SU-DHL-6 (cell line): Measurements from ENCODE around the gene PPP2R2B.

ENCODE experiments used
- H2AFZ ChIP-seq: fragments of 200-600 bp; sonication (generic); 2 replicates; pipeline ENCODE4 v1.6.1; 2014; ENCODE audit warnings: low read depth, mild to moderate bottlenecking, moderate library complexity, mixed read lengths, antibody characterized with exemption, low read length; ENCODE audit not compliant: severe bottlenecking
- H3F3A ChIP-seq: fragments of 200-600 bp; shearing (Covaris generic); 2 replicates; pipeline ENCODE4 v1.6.0; 2016; ENCODE audit warnings: antibody characterized with exemption, mild to moderate bottlenecking; ENCODE audit not compliant: insufficient read depth
- H3K27ac ChIP-seq: fragments of 200-600 bp; sonication (generic); 2 replicates; pipeline ENCODE4 v1.5.1; 2016; ENCODE audit warnings: low read depth, mild to moderate bottlenecking, low read length, moderate library complexity, mixed read lengths
- H3K27me3 ChIP-seq: fragments of 200-600 bp; sonication (generic), shearing (Covaris generic); 2 replicates; pipeline ENCODE4 v1.6.0; 2014; ENCODE audit warnings: mild to moderate bottlenecking, low read length
- H3K36me3 ChIP-seq: fragments of 200-600 bp; sonication (generic); 2 replicates; pipeline ENCODE4 v1.6.1; 2014; ENCODE audit warnings: mild to moderate bottlenecking, low read length, mixed read lengths
- H3K4me2 ChIP-seq: fragments of 300-600, 200-600 bp; shearing (Covaris generic), sonication (generic); 2 replicates; pipeline ENCODE4 v1.6.0; 2014; ENCODE audit warnings: low read length, low read depth, mild to moderate bottlenecking; ENCODE audit not compliant: poor library complexity, severe bottlenecking
- H3K4me3 ChIP-seq: fragments of 200-600 bp; sonication (generic); 2 replicates; pipeline ENCODE4 v1.5.1; 2014; ENCODE audit warnings: antibody characterized with exemption, low read length, mild to moderate bottlenecking, mixed read lengths; ENCODE audit not compliant: insufficient read depth, poor library complexity, severe bottlenecking
- H3K79me2 ChIP-seq: fragments of 200-600 bp; sonication (generic); 2 replicates; pipeline ENCODE4 v1.6.1; 2014; ENCODE audit warnings: mild to moderate bottlenecking, low read length, moderate library complexity; ENCODE audit not compliant: insufficient read depth
- H3K9ac ChIP-seq: fragments of 200-600 bp; sonication (generic); 2 replicates; pipeline ENCODE4 v1.7.0; 2014; ENCODE audit warnings: mild to moderate bottlenecking, low read length
- H3K9me2 ChIP-seq: fragments of 200-600 bp; sonication (generic); replicated peaks from 2 replicates; pipeline ENCODE4 v1.6.1; 2014; ENCODE audit warnings: low read length; ENCODE audit not compliant: insufficient read depth
- H3K9me3 ChIP-seq: fragments of 200-600 bp; sonication (generic); 2 replicates; pipeline ENCODE4 v1.6.1; 2014; ENCODE audit warnings: low read length, mixed read lengths; ENCODE audit not compliant: insufficient read depth
- H4K20me1 ChIP-seq: fragments of 200-600 bp; sonication (generic); 2 replicates; pipeline ENCODE4 v1.6.1; 2014; ENCODE audit warnings: low read depth, mild to moderate bottlenecking, antibody characterized with exemption, low read length, moderate library complexity, mixed read lengths
- CTCF ChIP-seq: fragments of 200-600 bp; sonication (generic); IDR thresholded peaks from one replicate; pipeline ENCODE4 v1.5.1; 2017; ENCODE audit warnings: antibody characterized with exemption, mild to moderate bottlenecking, low read length, moderate library complexity; ENCODE audit not compliant: insufficient read depth, poor library complexity, severe bottlenecking
- EZH2phosphoT487 ChIP-seq: fragments of 200-600 bp; sonication (generic), shearing (Covaris generic); conservative IDR thresholded peaks from 2 replicates; pipeline ENCODE4 v1.6.1; 2018; ENCODE audit warnings: mild to moderate bottlenecking, antibody characterized with exemption, low read length, moderate library complexity, mixed read lengths

The PPP2R2B gene

GRCh38 chr5:146669656-146670055, 208.9 kb downstream of the PPP2R2B start:
- Histone ChIP-seq H3F3A (no peaks in the 10 kb centered on the region), H2AFZ (no peak overlapping the region), H3K9me3 (no peaks in the 10 kb centered on the region), H3K36me3 (no peaks in the 10 kb centered on the region), H3K27me3 (no peaks in the 10 kb centered on the region), H3K9ac (no peak overlapping the region), H3K9me2 (no peaks in the 10 kb centered on the region), H4K20me1 (no peaks in the 10 kb centered on the region), H3K4me3 (no peak overlapping the region), H3K27ac (no peak overlapping the region), H3K4me2 (no peak overlapping the region), H3K79me2 (no peaks in the 10 kb centered on the region)
- no peak for TF ChIP-seq CTCF
- TF ChIP-seq EZH2phosphoT487, result no peak

GRCh38 chr5:146667633-146668272, 210.8 kb downstream of the PPP2R2B start:
- Histone ChIP-seq H4K20me1 (no peaks in the 10 kb centered on the region), H3K4me3 (no peak overlapping the region), H3K27ac (no peak overlapping the region), H3K36me3 (no peaks in the 10 kb centered on the region), H3K4me2 (no peak overlapping the region), H3K79me2 (no peaks in the 10 kb centered on the region), H3K9ac (no peak overlapping the region), H3F3A (no peaks in the 10 kb centered on the region), H3K27me3 (no peaks in the 10 kb centered on the region), H3K9me2 (no peaks in the 10 kb centered on the region), H2AFZ (no peak overlapping the region), H3K9me3 (no peaks in the 10 kb centered on the region)
- TF ChIP-seq EZH2phosphoT487, result no peak
- TF ChIP-seq CTCF, result no peak

GRCh38 chr5:146662229-146662628, 216.3 kb downstream of the PPP2R2B start:
- no peak for TF ChIP-seq EZH2phosphoT487
- peak; percentile 52 for TF ChIP-seq CTCF
- no peaks in the 10 kb centered on the region for H3K79me2 ChIP-seq
- no peak overlapping the region for H3K4me2 ChIP-seq
- no peak overlapping the region for H3K9ac ChIP-seq
- no peak overlapping the region for H3K4me3 ChIP-seq
- no peaks in the 10 kb centered on the region for H3F3A ChIP-seq
- no peaks in the 10 kb centered on the region for H3K36me3 ChIP-seq
- no peaks in the 10 kb centered on the region for H3K27me3 ChIP-seq
- no peak overlapping the region for H2AFZ ChIP-seq
- no peaks in the 10 kb centered on the region for H3K9me3 ChIP-seq
- H4K20me1 ChIP-seq, result no peaks in the 10 kb centered on the region
- H3K9me2 ChIP-seq, result no peaks in the 10 kb centered on the region
- no peak overlapping the region for H3K27ac ChIP-seq
